ENCODE results near the gene EEPD1.

GRCh38 chr7:36317276-36317675 lies 164.2 kb downstream of the EEPD1 start:
- TF ChIP-seq POLR2AphosphoS5 (IDR thresholded peaks at IDR 0.05; ENCODE audit: low read depth, low read length) (no peak), POLR2A (IDR thresholded peaks at IDR 0.05; ENCODE audit: low read depth, low read length) (no peak), TAF1 (IDR thresholded peaks at IDR 0.05; ENCODE audit: low read depth, low read length) (no peak), SPI1 (IDR thresholded peaks at IDR 0.05; ENCODE audit: low read depth, low read length) (no peak), PAX5 (IDR thresholded peaks at IDR 0.05; ENCODE audit: insufficient read depth, low read length, severe bottlenecking) (no peak)
